Activated CD4-positive, alpha-beta T cell treated with anti-CD3 and anti-CD28 coated beads, Interleukin-2, amount 10 ng/mL, durations not matched to agents 24 days and 14 days (primary cell): ENCODE results near the gene USP4. TPM values are rescaled to one million over a fixed set of nuclear protein-coding genes. Genes with fewer than 3 reads are reported as not detected.
"Not testable (repeated sequence)": the region's sequence is repeated elsewhere in the genome, so short reads cannot be mapped to it uniquely, and the experiment has no call there.

Experiments
- DNase-seq: peaks from one replicate; pipeline ENCODE4 v3.0.0; 2022
- H3K27ac Mint-ChIP-seq: one replicate; pipeline ENCODE4 v1.8.0; 2022; ENCODE audit warnings: mild to moderate bottlenecking, mixed read lengths
- H3K27me3 Mint-ChIP-seq: one replicate; pipeline ENCODE4 v1.8.0; 2022; ENCODE audit warnings: mixed read lengths
- H3K36me3 Mint-ChIP-seq: one replicate; pipeline ENCODE4 v1.8.0; 2022; ENCODE audit warnings: low read depth, mild to moderate bottlenecking, mixed read lengths
- H3K4me1 Mint-ChIP-seq: one replicate; pipeline ENCODE4 v1.8.0; 2021; ENCODE audit warnings: mixed read lengths
- H3K4me3 Mint-ChIP-seq: one replicate; pipeline ENCODE4 v1.8.0; 2022; ENCODE audit warnings: mild to moderate bottlenecking, moderate library complexity, mixed read lengths
- H3K9me3 Mint-ChIP-seq: one replicate; pipeline ENCODE4 v1.8.0; 2021; ENCODE audit warnings: mixed read lengths
- intact Hi-C: fragments of 100-400 bp; cut with micrococcal nuclease; formaldehyde crosslinking; loops from one replicate; pipeline ENCODE4 v1.15.1; 2023
- total RNA-seq: library from RNA; stranded (reverse); gene quantifications from 2 replicates; pipeline ENCODE4 v1.2.3, GENCODE V29; 2022

The USP4 gene
- total RNA-seq, 1 donor from 2014 or later = 96.9 TPM

DNA sequence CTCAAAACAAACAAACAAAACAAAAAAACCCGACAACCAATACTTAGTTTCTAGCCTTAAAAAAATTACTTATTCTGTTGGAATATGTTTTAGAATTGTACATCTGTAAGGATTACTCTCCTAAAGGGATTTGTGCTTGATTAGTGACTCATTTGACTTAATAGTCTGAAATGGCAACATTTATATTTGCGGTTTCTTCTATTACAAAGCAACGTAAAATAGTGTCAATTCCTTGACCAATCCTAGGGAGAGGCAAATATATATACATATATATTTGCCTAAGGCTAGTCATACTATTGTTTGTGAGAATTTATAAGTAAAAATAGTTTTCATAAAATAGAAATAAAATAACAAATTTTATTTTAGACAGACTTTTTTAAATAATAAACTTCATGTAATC lies 102.5 kb downstream of the USP4 start:
- H3K9me3 Mint-ChIP-seq = peaks cover 15% of the 10 kb centered on the region
- intact Hi-C loops = no loop called here
- peaks cover 2% of the 10 kb centered on the region for H3K36me3 Mint-ChIP-seq
- DNase-seq = no peak
- no peaks in the 10 kb centered on the region for H3K27me3 Mint-ChIP-seq
- no peak overlapping the region for H3K4me3 Mint-ChIP-seq
- H3K4me1 Mint-ChIP-seq = no peaks in the 10 kb centered on the region
- no peak overlapping the region for H3K27ac Mint-ChIP-seq

DNA sequence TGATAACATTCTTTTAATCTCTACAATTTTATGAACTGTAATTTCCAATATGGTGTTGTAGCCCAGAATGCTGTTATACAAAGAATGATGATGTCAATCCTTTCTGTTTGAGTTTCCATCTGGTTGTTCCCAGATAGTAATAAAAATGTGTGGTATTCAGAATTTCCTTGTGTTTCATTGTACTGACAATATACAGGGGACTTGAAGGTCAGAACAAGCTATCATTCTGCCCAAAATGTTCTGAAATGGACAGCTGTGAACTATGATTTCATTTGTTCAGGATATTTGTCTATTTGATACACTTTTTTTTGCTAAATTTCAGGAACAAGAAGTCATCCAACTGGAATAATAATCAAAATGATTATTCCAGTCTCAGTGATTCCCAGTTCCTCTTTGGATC lies 103.6 kb downstream of the USP4 start:
- no peak for DNase-seq
- peaks cover 1% of the 10 kb centered on the region for H3K27me3 Mint-ChIP-seq
- H3K9me3 Mint-ChIP-seq = peaks cover 20% of the 10 kb centered on the region
- intact Hi-C loops = no loop called here
- no peak overlapping the region for H3K27ac Mint-ChIP-seq
- no peak overlapping the region for H3K4me3 Mint-ChIP-seq
- peaks cover 2% of the 10 kb centered on the region for H3K36me3 Mint-ChIP-seq
- no peaks in the 10 kb centered on the region for H3K4me1 Mint-ChIP-seq

DNA sequence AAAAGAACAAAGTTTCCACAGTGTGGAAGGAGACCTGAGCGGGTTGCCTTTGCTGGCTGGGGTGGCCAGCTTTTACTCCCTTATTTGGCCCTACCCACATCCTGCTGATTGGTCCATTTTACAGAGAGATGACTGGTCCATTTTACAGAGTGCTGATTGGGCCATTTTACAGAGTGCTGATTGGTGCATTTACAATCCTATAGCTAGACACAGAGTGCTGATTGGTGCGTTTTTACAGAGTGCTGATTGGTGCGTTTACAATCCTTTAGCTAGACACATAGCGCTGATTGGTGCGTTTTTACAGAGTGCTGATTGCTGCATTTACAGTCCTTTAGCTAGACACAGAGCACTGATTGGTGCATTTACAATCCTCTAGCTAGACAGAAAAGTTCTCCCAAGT lies 111.0 kb downstream of the USP4 start:
- intact Hi-C loops, H3K4me1 Mint-ChIP-seq, H3K27me3 Mint-ChIP-seq, H3K4me3 Mint-ChIP-seq, H3K27ac Mint-ChIP-seq, H3K36me3 Mint-ChIP-seq, DNase-seq: not testable (repeated sequence)
- H3K9me3 Mint-ChIP-seq = peaks cover 21% of the 10 kb centered on the region

Other genes with a start within 250 kb of the USP4 start
- gene QRICH1, start 246.0 kb downstream of the USP4 start, total RNA-seq = 138 and 152 TPM in 2 replicates
- gene QARS1, start 235.3 kb downstream of the USP4 start, total RNA-seq = 188 and 192 TPM in 2 replicates
- gene USP19, start 219.2 kb downstream of the USP4 start, total RNA-seq = 57.2 and 64.9 TPM in 2 replicates
- not detected in 2 replicates for gene LAMB2, start 207.0 kb downstream of the USP4 start, total RNA-seq
- 25.7 and 26.7 TPM in 2 replicates for gene CCDC71, start 173.7 kb downstream of the USP4 start, total RNA-seq
- 1.5 and 2.3 TPM in 2 replicates for gene KLHDC8B, start 168.5 kb downstream of the USP4 start, total RNA-seq
- 8.0 and 9.6 TPM in 2 replicates for gene C3orf62, start 62.8 kb downstream of the USP4 start, total RNA-seq
- gene GPX1, start 18.3 kb upstream of the USP4 start, total RNA-seq = 190 and 200 TPM in 2 replicates
- gene RHOA, start 71.9 kb upstream of the USP4 start, total RNA-seq = 381 and 391 TPM in 2 replicates
- gene TCTA, start 72.4 kb upstream of the USP4 start, total RNA-seq = 18.7 and 21.2 TPM in 2 replicates
- 2.6 and 3.7 TPM in 2 replicates for gene AMT, start 82.4 kb upstream of the USP4 start, total RNA-seq
- 11.1 and 12.6 TPM in 2 replicates for gene NICN1, start 89.3 kb upstream of the USP4 start, total RNA-seq
- 21.3 and 21.9 TPM in 2 replicates for gene DAG1, start 130.2 kb upstream of the USP4 start, total RNA-seq
- 0.09 TPM in 2 replicates for gene BSN, start 214.4 kb upstream of the USP4 start, total RNA-seq